Lung (tissue), 12 donors: ENCODE measurements around the gene PTPMT1. TPM values are rescaled to one million over a fixed set of nuclear protein-coding genes. Genes with fewer than 3 reads are reported as not detected.

Experiments
- ATAC-seq: fragments of 200-7000 bp; cut with Tn5 transposase; one replicate; pipeline ENCODE4 v1.9.1; 2020; ENCODE audit warnings: moderate number of reproducible peaks; ENCODE audit not compliant: insufficient read depth, low FRiP score
- DNase-seq, 3 donors: peaks; one replicate each; pipeline ENCODE4 v3.0.0-alpha.2; 2013 to 2017
- H3K27ac ChIP-seq, 2 donors: one replicate each; pipeline ENCODE4 v1.5.1; 2013; ENCODE audit warnings: mild to moderate bottlenecking in 2 of 2, moderate library complexity in 2 of 2, control low read depth in 1 of 2, inconsistent platforms in 1 of 2, low read depth in 1 of 2, low read length in 1 of 2
- H3K27me3 ChIP-seq, 3 donors: one replicate each; pipeline ENCODE4 v1.5.1; 2013; ENCODE audit warnings: low read length in 2 of 3; ENCODE audit not compliant: control insufficient read depth in 3 of 3, insufficient read depth in 3 of 3
- H3K36me3 ChIP-seq, 4 donors: one replicate each; pipeline ENCODE4 v1.5.1; 2013; ENCODE audit warnings: low read length in 4 of 4, mild to moderate bottlenecking in 1 of 4, moderate library complexity in 1 of 4; ENCODE audit not compliant: control insufficient read depth in 4 of 4, insufficient read depth in 4 of 4
- H3K4me1 ChIP-seq, 5 donors: one replicate each; pipeline ENCODE4 v1.5.1; 2013; ENCODE audit warnings: low read length in 5 of 5, mild to moderate bottlenecking in 2 of 5, moderate library complexity in 1 of 5; ENCODE audit not compliant: control insufficient read depth in 5 of 5, insufficient read depth in 5 of 5
- H3K4me3 ChIP-seq: one replicate; pipeline ENCODE4 v1.5.1; 2013; ENCODE audit warnings: mild to moderate bottlenecking, control low read depth, moderate library complexity
- H3K9ac ChIP-seq, 2 donors: one replicate each; pipeline ENCODE4 v1.5.1; 2013; ENCODE audit warnings: low read length in 2 of 2, control low read depth in 1 of 2; ENCODE audit not compliant: insufficient read depth in 1 of 2
- H3K9me3 ChIP-seq, 4 donors: one replicate each; pipeline ENCODE4 v1.5.1; 2013; ENCODE audit warnings: low read length in 3 of 4, mild to moderate bottlenecking in 1 of 4, moderate library complexity in 1 of 4; ENCODE audit not compliant: control insufficient read depth in 4 of 4, insufficient read depth in 3 of 4
- CTCF ChIP-seq: IDR thresholded peaks from 2 replicates; pipeline ENCODE4 v1.5.1; 2012; ENCODE audit warnings: mild to moderate bottlenecking; ENCODE audit errors: control extremely low read depth, extremely low read depth
- WGBS, 2 donors: extraction: QIAGEN DNeasy Blood & Tissue Kit; methylation state at CpG; one replicate each; pipeline ENCODE4 v1.1.7; 2013; 5-methylcytosine and 5-hydroxymethylcytosine counted together
- polyA plus RNA-seq, 2 donors: library from polyadenylated mRNA; stranded (reverse); fragments of 200-250 nt; gene quantifications; one replicate each; pipeline ENCODE4 v1.2.1, GENCODE V29; 2013
- total RNA-seq, 2 donors: library from RNA; depleted of rRNA in 1 of 2; stranded (reverse); fragments of >200 nt in 1 of 2; gene quantifications; one replicate each; pipeline ENCODE4 v1.2.1, GENCODE V29; 2014 to 2021
- donor health status: control.
- donor health status: control.
- donor health status: Bipolar disorder and iron deficiency.
- donor health status: healthy.
- donor health status: DM: yes; HTN: yes; CAD: no.

The PTPMT1 gene
- total and polyA plus RNA-seq, 4 donors = 45.1 to 91.6 (median 68.5) TPM

- ATAC-seq = peak; percentile 11
- Histone ChIP-seq H3K27me3 (peaks cover 0 to 4% (median 0%) of the 10 kb centered on the region in 3 donors), H3K9me3 (no peaks in the 10 kb centered on the region), H3K4me1 (peaks cover 0 to 12% (median 0%) of the 10 kb centered on the region in 5 donors), H3K9ac (no peak overlapping the region), H3K27ac (no peak overlapping the region), H3K4me3 (no peak overlapping the region), H3K36me3 (peaks cover 0 to 8% (median 0%) of the 10 kb centered on the region in 4 donors)
- no peak for DNase-seq
- 90 to 91% methylated on average over 7 of the region's 7 CpGs for WGBS, 2 donors
- no peak for TF ChIP-seq CTCF
These were observed 42.0 kb downstream of the PTPMT1 start for GRCh38 chr11:47607380-47607779.

- Histone ChIP-seq H3K4me1 (peaks cover 0 to 12% (median 0%) of the 10 kb centered on the region in 5 donors), H3K27ac (no peak overlapping the region), H3K36me3 (peaks cover 0 to 8% (median 0%) of the 10 kb centered on the region in 4 donors), H3K9me3 (no peaks in the 10 kb centered on the region), H3K27me3 (peaks cover 0 to 4% (median 0%) of the 10 kb centered on the region in 3 donors), H3K9ac (no peak overlapping the region), H3K4me3 (no peak overlapping the region)
- TF ChIP-seq CTCF = no peak
- no peak for ATAC-seq
- DNase-seq = no peak
- 84 to 87% methylated on average over 3 of the region's 3 CpGs for WGBS, 2 donors
These were observed 44.3 kb downstream of the PTPMT1 start for GRCh38 chr11:47609675-47610074.

GRCh38 chr11:47611348-47611794 lies 46.0 kb downstream of the PTPMT1 start:
- Histone ChIP-seq H3K4me1 (peaks cover 0 to 7% (median 0%) of the 10 kb centered on the region in 5 donors), H3K9ac (no peak overlapping the region), H3K9me3 (no peaks in the 10 kb centered on the region), H3K27ac (no peak overlapping the region), H3K4me3 (no peak overlapping the region), H3K36me3 (peaks cover 0 to 8% (median 0%) of the 10 kb centered on the region in 4 donors), H3K27me3 (peaks cover 0 to under 1% (median 0%) of the 10 kb centered on the region in 3 donors)
- DNase-seq (peak in 1 of 3 donors; percentile 6), ATAC-seq (no peak)
- WGBS, 2 donors = 38 to 72% methylated on average over 6 of the region's 6 CpGs
- no peak for TF ChIP-seq CTCF

- DNase-seq (no peak), ATAC-seq (no peak)
- no peak for TF ChIP-seq CTCF
These were observed 49.9 kb downstream of the PTPMT1 start for GRCh38 chr11:47615249-47615648.

More at GRCh38 chr11:47615249-47615648, 49.9 kb downstream of the PTPMT1 start:
- H3K36me3 ChIP-seq = peaks cover under 1 to 9% (median 5%) of the 10 kb centered on the region in 4 donors
- no peak overlapping the region for H3K27ac ChIP-seq
- no peak overlapping the region for H3K4me3 ChIP-seq
- no peak overlapping the region for H3K9ac ChIP-seq
- no peaks in the 10 kb centered on the region for H3K4me1 ChIP-seq
- no peaks in the 10 kb centered on the region for H3K9me3 ChIP-seq
- H3K27me3 ChIP-seq = no peaks in the 10 kb centered on the region
